IMR-90 (cell line): ENCODE results near the gene RASL11A. TPM values are rescaled to one million over a fixed set of nuclear protein-coding genes. Genes with fewer than 3 reads are reported as not detected.

Experiments used
- ATAC-seq: fragments of 200-7000 bp; cut with Tn5 transposase; 2 replicates; pipeline ENCODE4 v1.9.1; 2020; ENCODE audit warnings: low read depth, mild to moderate bottlenecking, moderate library complexity
- BruUV-seq: library from RNA; stranded (reverse); fragments of 400-500 nt; replicated peaks from 2 replicates; lab custom pipeline; 2021; lab: Mats Ljungman, UMichigan
- CTCF ChIA-PET: fragments of 300-600 bp; formaldehyde crosslinking; extraction: SDS; loops from one replicate; lab custom pipeline; 2021; ENCODE audit warnings: antibody characterized with exemption; lab: Yijun Ruan, JAX
- POLR2A ChIA-PET: fragments of 300-600 bp; sonication (Branson Sonifier 250); formaldehyde crosslinking; loops from one replicate; lab custom pipeline; 2022; ENCODE audit warnings: antibody characterized with exemption; ENCODE audit not compliant: unreplicated experiment; lab: Charles Lee
- DNase-seq: peaks from one replicate; pipeline ENCODE4 v3.0.0; 2013
- H2AFZ ChIP-seq: replicated peaks from 2 replicates; pipeline ENCODE3; 2013; ENCODE audit warnings: low read length, mild to moderate bottlenecking; ENCODE audit not compliant: poor library complexity
- H2AK5ac ChIP-seq: 2 replicates; pipeline ENCODE4 v1.6.1; 2013; ENCODE audit warnings: low read depth, low read length, inconsistent platforms
- H2AK9ac ChIP-seq: replicated peaks from 2 replicates; pipeline ENCODE3; 2013; ENCODE audit warnings: mild to moderate bottlenecking, low read depth, low read length, moderate library complexity; ENCODE audit not compliant: poor library complexity
- H2BK120ac ChIP-seq: 2 replicates; pipeline ENCODE4 v1.6.1; 2013; ENCODE audit warnings: low read depth, low read length, inconsistent platforms
- H2BK15ac ChIP-seq: 3 replicates; pipeline ENCODE4 v1.6.1; 2013; ENCODE audit warnings: low read depth, low read length, inconsistent platforms
- H2BK20ac ChIP-seq: 2 replicates; pipeline ENCODE4 v1.6.1; 2013; ENCODE audit warnings: low read depth, mild to moderate bottlenecking, inconsistent platforms, low read length, moderate library complexity
- H2BK5ac ChIP-seq: 2 replicates; pipeline ENCODE4 v1.6.1; 2013; ENCODE audit warnings: mild to moderate bottlenecking, low read depth, low read length, inconsistent platforms; ENCODE audit not compliant: poor library complexity, severe bottlenecking
- H3K14ac ChIP-seq: replicated peaks from 2 replicates; pipeline ENCODE4 v1.6.1; 2013; ENCODE audit warnings: low read depth, low read length, inconsistent platforms
- H3K18ac ChIP-seq: 2 replicates; pipeline ENCODE4 v1.6.1; 2013; ENCODE audit warnings: low read depth, low read length, control low read depth
- H3K23ac ChIP-seq: 2 replicates; pipeline ENCODE4 v1.6.1; 2013; ENCODE audit warnings: low read depth, low read length, inconsistent platforms
- H3K27ac ChIP-seq: 2 replicates; pipeline ENCODE4 v1.5.1; 2013; ENCODE audit warnings: mild to moderate bottlenecking, control low read depth, low read length; ENCODE audit not compliant: insufficient read depth
- H3K27me3 ChIP-seq: 2 replicates; pipeline ENCODE4 v1.6.1; 2013; ENCODE audit warnings: low read length; ENCODE audit not compliant: control insufficient read depth, insufficient read depth
- H3K36me3 ChIP-seq: 2 replicates; pipeline ENCODE4 v1.6.1; 2013; ENCODE audit warnings: low read length, mixed read lengths; ENCODE audit not compliant: control insufficient read depth, insufficient read depth
- H3K4ac ChIP-seq: 2 replicates; pipeline ENCODE4 v1.6.1; 2013; ENCODE audit warnings: low read depth, low read length, inconsistent platforms
- H3K4me1 ChIP-seq: 2 replicates; pipeline ENCODE4 v1.6.1; 2013; ENCODE audit warnings: low read length, mixed read lengths; ENCODE audit not compliant: control insufficient read depth, insufficient read depth
- H3K4me2 ChIP-seq: 2 replicates; pipeline ENCODE4 v1.6.1; 2013; ENCODE audit warnings: low read depth, mild to moderate bottlenecking, control low read depth, low read length, moderate library complexity
- H3K4me3 ChIP-seq: 2 replicates; pipeline ENCODE4 v1.5.1; 2013; ENCODE audit warnings: low read depth, mild to moderate bottlenecking, control low read depth, low read length, moderate library complexity; ENCODE audit not compliant: insufficient read depth
- H3K56ac ChIP-seq: 2 replicates; pipeline ENCODE4 v1.6.1; 2013; ENCODE audit warnings: low read length, inconsistent platforms; ENCODE audit not compliant: insufficient read depth; ENCODE audit errors: extremely low read depth
- H3K79me1 ChIP-seq, 2 experiments: 2 replicates each; pipeline ENCODE4 v1.6.1; 2013; ENCODE audit warnings: low read length in 2 of 2, inconsistent platforms in 1 of 2, low read depth in 1 of 2
- H3K9ac ChIP-seq: 2 replicates; pipeline ENCODE4 v1.6.1; 2013; ENCODE audit warnings: low read depth, low read length, control low read depth
- H3K9me1 ChIP-seq: 2 replicates; pipeline ENCODE4 v1.6.1; 2013; ENCODE audit warnings: low read length, inconsistent platforms; ENCODE audit not compliant: insufficient read depth
- H3K9me3 ChIP-seq: 2 replicates; pipeline ENCODE4 v1.6.1; 2013; ENCODE audit warnings: low read length; ENCODE audit not compliant: control insufficient read depth, insufficient read depth
- H4K20me1 ChIP-seq: 2 replicates; pipeline ENCODE4 v1.6.1; 2013; ENCODE audit warnings: low read length, inconsistent platforms; ENCODE audit not compliant: insufficient read depth
- H4K5ac ChIP-seq: 2 replicates; pipeline ENCODE4 v1.6.1; 2013; ENCODE audit warnings: mild to moderate bottlenecking, low read depth, low read length, control low read depth
- H4K8ac ChIP-seq, 2 experiments: 2 replicates each; pipeline ENCODE4 v1.6.1; 2013; ENCODE audit warnings: low read depth in 2 of 2, low read length in 2 of 2, control low read depth in 1 of 2, inconsistent platforms in 1 of 2
- H4K91ac ChIP-seq: 2 replicates; pipeline ENCODE4 v1.6.1; 2013; ENCODE audit warnings: low read depth, low read length, inconsistent platforms; ENCODE audit not compliant: insufficient read depth
- BHLHE40 ChIP-seq: fragments of 150-350 bp; IDR thresholded peaks from 2 replicates; pipeline ENCODE4 v1.6.1; 2016; ENCODE audit warnings: mild to moderate bottlenecking, low read depth, low read length
- CEBPB ChIP-seq: IDR thresholded peaks from 2 replicates; pipeline ENCODE4 v1.6.1; 2012; ENCODE audit warnings: low read depth, low read length, improper control_type of control experiment
- CHD1 ChIP-seq: IDR thresholded peaks from 2 replicates; pipeline ENCODE4 v1.6.1; 2012; ENCODE audit warnings: low read depth, low read length, improper control_type of control experiment
- CTCF ChIP-seq: conservative IDR thresholded peaks from 2 replicates; pipeline ENCODE4 v1.5.1; 2012; ENCODE audit warnings: mild to moderate bottlenecking, low read depth, low read length, improper control_type of control experiment
- FOS ChIP-seq: fragments of 150-350 bp; IDR thresholded peaks from 2 replicates; pipeline ENCODE4 v1.6.1; 2016; ENCODE audit warnings: low read depth, low read length
- MAFK ChIP-seq: IDR thresholded peaks from 2 replicates; pipeline ENCODE4 v1.6.1; 2012; ENCODE audit warnings: low read depth, low read length, improper control_type of control experiment
- MXI1 ChIP-seq: IDR thresholded peaks from 2 replicates; pipeline ENCODE4 v1.6.1; 2012; ENCODE audit warnings: low read depth, mild to moderate bottlenecking, low read length, moderate library complexity, borderline replicate concordance
- NFE2L2 ChIP-seq: fragments of 150-350 bp; IDR thresholded peaks from 2 replicates; pipeline ENCODE4 v1.6.1; 2016; ENCODE audit warnings: low read depth, mild to moderate bottlenecking, low read length
- POLR2A ChIP-seq: IDR thresholded peaks from 2 replicates; pipeline ENCODE4 v1.6.1; 2012; ENCODE audit warnings: mild to moderate bottlenecking, low read depth, low read length
- RAD21 ChIP-seq: IDR thresholded peaks from 2 replicates; pipeline ENCODE4 v1.6.1; 2012; ENCODE audit warnings: low read length, improper control_type of control experiment
- RCOR1 ChIP-seq: IDR thresholded peaks from 2 replicates; pipeline ENCODE4 v1.6.1; 2012; ENCODE audit warnings: mild to moderate bottlenecking, low read length, improper control_type of control experiment; ENCODE audit not compliant: insufficient replicate concordance
- RFX5 ChIP-seq: IDR thresholded peaks from 2 replicates; pipeline ENCODE4 v1.8.0; 2012; ENCODE audit warnings: low read depth, mild to moderate bottlenecking, low read length, moderate library complexity
- USF2 ChIP-seq: fragments of 150-350 bp; IDR thresholded peaks from 2 replicates; pipeline ENCODE4 v1.6.1; 2017; ENCODE audit warnings: mild to moderate bottlenecking, antibody characterized with exemption, low read length, low read depth
- WGBS, 2 experiments: methylation state at CpG; one replicate each; pipeline versions ENCODE4 v1.1.5 to v1.1.7; 2013; ENCODE audit warnings: missing lambda C conversion rate in 2 of 2; ENCODE audit not compliant: insufficient read length in 1 of 2; ENCODE audit errors: extremely low coverage in 2 of 2; 5-methylcytosine and 5-hydroxymethylcytosine counted together
- dilution Hi-C: fragments of 300-500 bp; cut with HindIII; formaldehyde crosslinking; loops from one replicate; pipeline ENCODE4 v1.14.3; 2018; ENCODE audit warnings: low sequenced_read_pairs; ENCODE audit not compliant: unreplicated experiment
- in situ Hi-C: fragments of 300-500 bp; cut with MboI; formaldehyde crosslinking; loops from 3 replicates; pipeline ENCODE4 v1.14.3; 2019; ENCODE audit warnings: low sequenced_read_pairs, inconsistent platforms, mixed read lengths
- intact Hi-C: fragments of 100-400 bp; cut with micrococcal nuclease; formaldehyde crosslinking; loops from 2 replicates; pipeline ENCODE4 v1.10.0; 2022
- polyA plus RNA-seq, 3 experiments: library from polyadenylated mRNA; depleted of rRNA; stranded (reverse); fragments of >200 nt; gene quantifications; 2 replicates each; pipeline ENCODE4 v1.2.3, GENCODE V29; 2012; ENCODE audit warnings: low replicate concordance in 1 of 3
- total RNA-seq: library from RNA; depleted of rRNA; stranded (reverse); fragments of >200 nt; gene quantifications from 2 replicates; pipeline ENCODE4 v1.2.3, GENCODE V29; 2012
- TF ChIP-seq, protein P1 (sequence below): fragments of 150-350 bp; IDR thresholded peaks from 2 replicates; pipeline ENCODE4 v1.6.1; 2016; ENCODE audit warnings: low read depth, mild to moderate bottlenecking, low read length, moderate library complexity, borderline replicate concordance

Gene RASL11A
- total and polyA plus RNA-seq, 2 of the 4 experiments (the other 2 are of a cell fraction) = 10.4 to 18.5 TPM

DNA sequence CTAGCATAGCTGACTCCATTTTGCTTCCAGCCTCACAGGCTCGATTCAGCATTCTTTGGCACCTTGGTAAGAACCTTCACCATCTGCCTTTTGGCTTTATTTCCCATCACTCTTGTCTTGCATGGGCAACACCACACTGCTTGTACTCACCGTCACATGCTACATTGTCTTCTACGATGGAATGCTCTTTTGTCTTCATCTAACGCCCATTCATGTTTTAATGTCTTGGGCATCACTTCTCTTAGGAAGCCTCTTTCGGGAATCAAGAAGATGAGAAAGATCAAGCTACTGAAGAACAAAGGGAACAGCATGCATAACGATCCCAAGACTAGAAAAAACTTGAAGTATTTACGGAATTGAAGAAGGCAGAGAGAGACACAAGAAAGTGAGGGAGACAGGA lies 25.0 kb upstream of the RASL11A start:
- intact Hi-C loops = no loop called here
- H2BK20ac ChIP-seq = no peak overlapping the region
- H2BK15ac ChIP-seq = no peak overlapping the region
- no peaks in the 10 kb centered on the region for H3K27me3 ChIP-seq
- H3K27ac ChIP-seq = no peak overlapping the region
- ChIA-PET CTCF (no interaction called here), POLR2A (interaction anchor here (0.7 kb wide), 1 partner anchor 223 kb away, joined by 14 read pairs; no protein-coding TSS in a partner anchor)
- no peak overlapping the region for H3K9ac ChIP-seq
- no peak overlapping the region for H2BK5ac ChIP-seq
- no peaks in the 10 kb centered on the region for H3K4me1 ChIP-seq
- no peaks in the 10 kb centered on the region for H3K9me3 ChIP-seq
- 86% methylated on average over 4 of the region's 7 CpGs; no CpG with 5 or more reads in 1 of the 2 experiments for WGBS, 2 experiments
- BruUV-seq = no TSS peak
- no peak overlapping the region for H4K5ac ChIP-seq
- H3K56ac ChIP-seq = no peak overlapping the region
- no peak overlapping the region for H3K23ac ChIP-seq
- H2AK9ac ChIP-seq = no peak overlapping the region
- no peak overlapping the region for H2AK5ac ChIP-seq
- no peaks in the 10 kb centered on the region for H3K36me3 ChIP-seq
- no peak overlapping the region for H3K18ac ChIP-seq
- in situ Hi-C loops = no loop called here
- H2BK120ac ChIP-seq = no peak overlapping the region
- no peak overlapping the region for H3K4me3 ChIP-seq
- no peaks in the 10 kb centered on the region for H4K20me1 ChIP-seq
- dilution Hi-C loops = no loop called here
- no peak overlapping the region for H3K14ac ChIP-seq
- no peak for ATAC-seq
- H3K79me1 ChIP-seq = no peaks in the 10 kb centered on the region; a peak in 3 of 4 replicates
- DNase-seq = no peak
- no peak overlapping the region for H3K4ac ChIP-seq
- no peaks in the 10 kb centered on the region for H3K9me1 ChIP-seq
- no peak overlapping the region for H4K91ac ChIP-seq
- no peak overlapping the region for H4K8ac ChIP-seq
- TF ChIP-seq CEBPB (no peak), RCOR1 (no peak), NFE2L2 (no peak), MXI1 (no peak), CHD1 (no peak), RFX5 (no peak), FOS (no peak), USF2 (no peak), MAFK (no peak), RAD21 (no peak), POLR2A (no peak), CTCF (no peak), BHLHE40 (no peak)
- TF ChIP-seq, protein P1, sequence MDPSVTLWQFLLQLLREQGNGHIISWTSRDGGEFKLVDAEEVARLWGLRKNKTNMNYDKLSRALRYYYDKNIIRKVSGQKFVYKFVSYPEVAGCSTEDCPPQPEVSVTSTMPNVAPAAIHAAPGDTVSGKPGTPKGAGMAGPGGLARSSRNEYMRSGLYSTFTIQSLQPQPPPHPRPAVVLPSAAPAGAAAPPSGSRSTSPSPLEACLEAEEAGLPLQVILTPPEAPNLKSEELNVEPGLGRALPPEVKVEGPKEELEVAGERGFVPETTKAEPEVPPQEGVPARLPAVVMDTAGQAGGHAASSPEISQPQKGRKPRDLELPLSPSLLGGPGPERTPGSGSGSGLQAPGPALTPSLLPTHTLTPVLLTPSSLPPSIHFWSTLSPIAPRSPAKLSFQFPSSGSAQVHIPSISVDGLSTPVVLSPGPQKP = no peak
- no peak overlapping the region for H3K4me2 ChIP-seq
- no peak overlapping the region for H2AFZ ChIP-seq
